Mononuclear cell (primary cell): Measurements from ENCODE around the gene MICU1. TPM values are rescaled to one million over a fixed set of nuclear protein-coding genes. Genes with fewer than 3 reads are reported as not detected.
"Not testable (repeated sequence)": the region's sequence is repeated elsewhere in the genome, so short reads cannot be mapped to it uniquely, and the experiment has no call there.

Source experiments
- H3K27me3 ChIP-seq: 2 replicates; pipeline ENCODE4 v1.6.0; 2011; ENCODE audit warnings: low read length, control low read depth; ENCODE audit not compliant: insufficient read depth
- H3K4me1 ChIP-seq: 2 replicates; pipeline ENCODE4 v1.5.1; 2011; ENCODE audit warnings: mild to moderate bottlenecking, low read length, control low read depth; ENCODE audit not compliant: insufficient read depth
- H3K4me3 ChIP-seq: 2 replicates; pipeline ENCODE4 v1.5.1; 2011; ENCODE audit warnings: mild to moderate bottlenecking, low read length, moderate library complexity
- H3K9me3 ChIP-seq: 2 replicates; pipeline ENCODE4 v1.5.1; 2011; ENCODE audit warnings: low read depth, mild to moderate bottlenecking, control low read depth, low read length
- total RNA-seq: library from RNA; depleted of rRNA; stranded (reverse); fragments of >200 nt; gene quantifications from one replicate; pipeline ENCODE4 v1.2.3, GENCODE V29; 2012

MICU1 gene
- total RNA-seq, 1 donor = 25.5 TPM

- H3K27me3 ChIP-seq = no peaks in the 10 kb centered on the region
- H3K4me3 ChIP-seq = no peak overlapping the region
- no peaks in the 10 kb centered on the region for H3K9me3 ChIP-seq
- peaks cover 9% of the 10 kb centered on the region for H3K4me1 ChIP-seq
Observed at GRCh38 chr10:72480861-72481260, 145.0 kb downstream of the MICU1 start.

GRCh38 chr10:72477463-72477862 lies 148.4 kb downstream of the MICU1 start:
- Histone ChIP-seq H3K4me3 (no peak overlapping the region), H3K9me3 (no peaks in the 10 kb centered on the region)

GRCh38 chr10:72472306-72472705 lies 153.6 kb downstream of the MICU1 start:
- peaks cover 18% of the 10 kb centered on the region for H3K4me1 ChIP-seq
- H3K9me3 ChIP-seq = no peaks in the 10 kb centered on the region
- H3K27me3 ChIP-seq = no peaks in the 10 kb centered on the region
- no peak overlapping the region for H3K4me3 ChIP-seq

More at GRCh38 chr10:72477463-72477862, 148.4 kb downstream of the MICU1 start:
- Histone ChIP-seq H3K27me3 (no peaks in the 10 kb centered on the region), H3K4me1 (peaks cover 4% of the 10 kb centered on the region)

- Histone ChIP-seq H3K4me3 (no peak overlapping the region), H3K4me1 (peaks cover 21% of the 10 kb centered on the region), H3K9me3 (no peaks in the 10 kb centered on the region)
Observed at GRCh38 chr10:72470666-72471065, 155.2 kb downstream of the MICU1 start.

GRCh38 chr10:72467064-72467463 lies 158.8 kb downstream of the MICU1 start:
- H3K27me3 ChIP-seq, H3K4me3 ChIP-seq, H3K9me3 ChIP-seq: not testable (repeated sequence)
- H3K4me1 ChIP-seq = peaks cover 18% of the 10 kb centered on the region

More at GRCh38 chr10:72470666-72471065, 155.2 kb downstream of the MICU1 start:
- H3K27me3 ChIP-seq = no peaks in the 10 kb centered on the region

GRCh38 chr10:72466018-72466417 lies 159.9 kb downstream of the MICU1 start:
- H3K27me3 ChIP-seq = no peaks in the 10 kb centered on the region
- no peaks in the 10 kb centered on the region for H3K9me3 ChIP-seq
- no peak overlapping the region for H3K4me3 ChIP-seq
- H3K4me1 ChIP-seq = peaks cover 13% of the 10 kb centered on the region

GRCh38 chr10:72464438-72464837 lies 161.4 kb downstream of the MICU1 start:
- no peaks in the 10 kb centered on the region for H3K9me3 ChIP-seq
- H3K4me1 ChIP-seq = peaks cover 4% of the 10 kb centered on the region
- H3K27me3 ChIP-seq = no peaks in the 10 kb centered on the region
- H3K4me3 ChIP-seq = no peak overlapping the region

GRCh38 chr10:72462261-72462660 lies 163.6 kb downstream of the MICU1 start:
- no peaks in the 10 kb centered on the region for H3K27me3 ChIP-seq
- H3K9me3 ChIP-seq = no peaks in the 10 kb centered on the region
- peaks cover 12% of the 10 kb centered on the region for H3K4me1 ChIP-seq
- H3K4me3 ChIP-seq = no peak overlapping the region

GRCh38 chr10:72461085-72461484 lies 164.8 kb downstream of the MICU1 start:
- no peaks in the 10 kb centered on the region for H3K9me3 ChIP-seq

GRCh38 chr10:72460284-72460876 lies 165.5 kb downstream of the MICU1 start:
- Histone ChIP-seq H3K9me3 (no peaks in the 10 kb centered on the region), H3K27me3 (no peaks in the 10 kb centered on the region), H3K4me1 (peaks cover 26% of the 10 kb centered on the region), H3K4me3 (no peak overlapping the region)

More at GRCh38 chr10:72461085-72461484, 164.8 kb downstream of the MICU1 start:
- Histone ChIP-seq H3K27me3 (no peaks in the 10 kb centered on the region), H3K4me1 (peaks cover 21% of the 10 kb centered on the region), H3K4me3 (no peak overlapping the region)

GRCh38 chr10:72459301-72459700 lies 166.6 kb downstream of the MICU1 start:
- Histone ChIP-seq H3K27me3 (no peaks in the 10 kb centered on the region), H3K9me3 (no peaks in the 10 kb centered on the region), H3K4me1 (peaks cover 26% of the 10 kb centered on the region), H3K4me3 (no peak overlapping the region)

- Histone ChIP-seq H3K27me3 (no peaks in the 10 kb centered on the region), H3K9me3 (no peaks in the 10 kb centered on the region), H3K4me1 (peaks cover 26% of the 10 kb centered on the region), H3K4me3 (no peak overlapping the region)
Observed at GRCh38 chr10:72455889-72456595, 169.8 kb downstream of the MICU1 start.

- Histone ChIP-seq H3K4me3 (no peak overlapping the region), H3K9me3 (no peaks in the 10 kb centered on the region), H3K4me1 (no peaks in the 10 kb centered on the region), H3K27me3 (no peaks in the 10 kb centered on the region)
Observed at GRCh38 chr10:72449941-72450441, 175.9 kb downstream of the MICU1 start.

GRCh38 chr10:72445851-72446250 lies 180.0 kb downstream of the MICU1 start:
- no peak overlapping the region for H3K4me3 ChIP-seq
- no peaks in the 10 kb centered on the region for H3K4me1 ChIP-seq
- no peaks in the 10 kb centered on the region for H3K27me3 ChIP-seq
- H3K9me3 ChIP-seq = no peaks in the 10 kb centered on the region

- not testable (repeated sequence) for H3K4me1 ChIP-seq, H3K27me3 ChIP-seq, H3K9me3 ChIP-seq, H3K4me3 ChIP-seq
Observed at GRCh38 chr10:72442969-72443368, 182.9 kb downstream of the MICU1 start.

GRCh38 chr10:72435570-72435969 lies 190.3 kb downstream of the MICU1 start:
- H3K9me3 ChIP-seq = no peaks in the 10 kb centered on the region
- H3K4me1 ChIP-seq = no peaks in the 10 kb centered on the region
- no peak overlapping the region for H3K4me3 ChIP-seq
- no peaks in the 10 kb centered on the region for H3K27me3 ChIP-seq
